ENCODE results near the gene PGAP2.
"Not testable (repeated sequence)": the region's sequence is repeated elsewhere in the genome, so short reads cannot be mapped to it uniquely, and the experiment has no call there.

Gene PGAP2

GRCh38 chr11:3786781-3787428 is 21.5 kb upstream of the PGAP2 start:
- no peaks in the 10 kb centered on the region for H3F3A ChIP-seq (ENCODE audit: insufficient read depth, low read length)
- TF ChIP-seq EZH2phosphoT487 (IDR thresholded peaks at IDR 0.05; ENCODE audit: low read length) (no peak), EZH2 (optimal IDR thresholded peaks at IDR 0.05; ENCODE audit: low read depth, low read length) (no peak)
- TF ChIP-seq, protein P1, sequence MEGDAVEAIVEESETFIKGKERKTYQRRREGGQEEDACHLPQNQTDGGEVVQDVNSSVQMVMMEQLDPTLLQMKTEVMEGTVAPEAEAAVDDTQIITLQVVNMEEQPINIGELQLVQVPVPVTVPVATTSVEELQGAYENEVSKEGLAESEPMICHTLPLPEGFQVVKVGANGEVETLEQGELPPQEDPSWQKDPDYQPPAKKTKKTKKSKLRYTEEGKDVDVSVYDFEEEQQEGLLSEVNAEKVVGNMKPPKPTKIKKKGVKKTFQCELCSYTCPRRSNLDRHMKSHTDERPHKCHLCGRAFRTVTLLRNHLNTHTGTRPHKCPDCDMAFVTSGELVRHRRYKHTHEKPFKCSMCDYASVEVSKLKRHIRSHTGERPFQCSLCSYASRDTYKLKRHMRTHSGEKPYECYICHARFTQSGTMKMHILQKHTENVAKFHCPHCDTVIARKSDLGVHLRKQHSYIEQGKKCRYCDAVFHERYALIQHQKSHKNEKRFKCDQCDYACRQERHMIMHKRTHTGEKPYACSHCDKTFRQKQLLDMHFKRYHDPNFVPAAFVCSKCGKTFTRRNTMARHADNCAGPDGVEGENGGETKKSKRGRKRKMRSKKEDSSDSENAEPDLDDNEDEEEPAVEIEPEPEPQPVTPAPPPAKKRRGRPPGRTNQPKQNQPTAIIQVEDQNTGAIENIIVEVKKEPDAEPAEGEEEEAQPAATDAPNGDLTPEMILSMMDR (IDR thresholded peaks at IDR 0.05; ENCODE audit: low read length) = no peak
- no peaks in the 10 kb centered on the region for H3K9me2 ChIP-seq (replicated peaks; ENCODE audit: insufficient read depth, low read length)
- no peak overlapping the region for H3K4me2 ChIP-seq (ENCODE audit: low read depth, low read length)
- no peak overlapping the region for H3K4me3 ChIP-seq (ENCODE audit: low read length)
- H3K9ac ChIP-seq (ENCODE audit: low read length) = no peak overlapping the region
- 0 out of 2 replicates have a peak, but pooled peaks cover 4% of the 10 kb centered on the region for H3K36me3 ChIP-seq (replicated peaks; ENCODE audit: insufficient read depth, low read length)
- no peak overlapping the region for H2AFZ ChIP-seq (ENCODE audit: low read length)
- no peak overlapping the region for H3K27ac ChIP-seq (ENCODE audit: low read length)
- peaks cover 18% of the 10 kb centered on the region; the same call in 1 of the 2 replicates for H4K20me1 ChIP-seq (ENCODE audit: insufficient read depth, low read length)
- H3K27me3 ChIP-seq (replicated peaks; ENCODE audit: insufficient read depth, low read length) = no peaks in the 10 kb centered on the region
- no peak for DNase-seq
- H3K4me1 ChIP-seq (ENCODE audit: low read length) = no peaks in the 10 kb centered on the region
- peaks cover 100% of the 10 kb centered on the region for H3K79me2 ChIP-seq (ENCODE audit: low read length)
- H3K9me3 ChIP-seq (replicated peaks; ENCODE audit: insufficient read depth, low read length) = no peaks in the 10 kb centered on the region

GRCh38 chr11:3794387-3794786 is 14.0 kb upstream of the PGAP2 start:
- H2AFZ ChIP-seq (ENCODE audit: low read length); H3F3A ChIP-seq (ENCODE audit: insufficient read depth, low read length); H4K20me1 ChIP-seq (ENCODE audit: insufficient read depth, low read length); H3K4me3 ChIP-seq (ENCODE audit: low read length); H3K36me3 ChIP-seq (replicated peaks; ENCODE audit: insufficient read depth, low read length); H3K9ac ChIP-seq (ENCODE audit: low read length); H3K9me2 ChIP-seq (replicated peaks; ENCODE audit: insufficient read depth, low read length); H3K9me3 ChIP-seq (replicated peaks; ENCODE audit: insufficient read depth, low read length); H3K4me1 ChIP-seq (ENCODE audit: low read length); DNase-seq; H3K27me3 ChIP-seq (replicated peaks; ENCODE audit: insufficient read depth, low read length); H3K4me2 ChIP-seq (ENCODE audit: low read depth, low read length); H3K27ac ChIP-seq (ENCODE audit: low read length): not testable (repeated sequence)
- H3K79me2 ChIP-seq (ENCODE audit: low read length) = peaks cover 84% of the 10 kb centered on the region

GRCh38 chr11:3795131-3796001 is 13.0 kb upstream of the PGAP2 start:
- Histone ChIP-seq H3K4me1 (ENCODE audit: low read length) (peaks cover 6% of the 10 kb centered on the region; the same call in 1 of the 2 replicates), H3F3A (ENCODE audit: insufficient read depth, low read length) (peaks cover 3% of the 10 kb centered on the region; the same call in 1 of the 2 replicates), H4K20me1 (ENCODE audit: insufficient read depth, low read length) (no peaks in the 10 kb centered on the region), H3K27ac (ENCODE audit: low read length) (no peak overlapping the region), H3K9ac (ENCODE audit: low read length) (no peak overlapping the region), H3K27me3 (replicated peaks; ENCODE audit: insufficient read depth, low read length) (no peaks in the 10 kb centered on the region), H3K9me3 (replicated peaks; ENCODE audit: insufficient read depth, low read length) (no peaks in the 10 kb centered on the region), H3K4me3 (ENCODE audit: low read length) (peak overlapping the region; percentile 98; the same call in 1 of the 2 replicates), H3K36me3 (replicated peaks; ENCODE audit: insufficient read depth, low read length) (no peaks in the 10 kb centered on the region), H3K9me2 (replicated peaks; ENCODE audit: insufficient read depth, low read length) (no peaks in the 10 kb centered on the region), H3K79me2 (ENCODE audit: low read length) (peaks cover 74% of the 10 kb centered on the region), H3K4me2 (ENCODE audit: low read depth, low read length) (peak overlapping the region; percentile 98; the same call in 1 of the 2 replicates), H2AFZ (ENCODE audit: low read length) (no peak overlapping the region)
- TF ChIP-seq, protein P1 (IDR thresholded peaks at IDR 0.05; ENCODE audit: low read length) = no peak
- TF ChIP-seq EZH2phosphoT487 (IDR thresholded peaks at IDR 0.05; ENCODE audit: low read length) (no peak), EZH2 (optimal IDR thresholded peaks at IDR 0.05; ENCODE audit: low read depth, low read length) (no peak)
- DNase-seq = no peak

All from MM.1S (cell line).